ENCODE data around the gene DNM2.

DNA sequence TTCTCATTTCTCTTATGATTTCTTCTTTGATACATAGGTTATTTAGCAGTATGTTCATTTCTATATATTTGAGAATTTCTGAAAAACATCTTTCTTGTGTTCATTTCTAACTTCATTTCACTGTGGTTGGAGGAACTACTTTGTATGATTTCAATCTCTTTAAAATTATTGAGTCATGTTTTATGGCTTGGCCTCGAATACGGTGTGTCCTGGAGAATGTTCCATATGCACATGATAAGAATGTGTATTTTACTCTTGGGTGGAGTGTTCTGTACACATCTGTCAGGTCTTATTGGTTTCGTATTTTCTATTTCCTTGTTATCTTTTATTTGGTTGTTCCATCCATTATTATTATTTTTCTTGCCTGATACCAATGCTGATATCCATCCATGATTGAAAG lies 22.9 kb downstream of the DNM2 start:
- TF ChIP-seq, protein P1, sequence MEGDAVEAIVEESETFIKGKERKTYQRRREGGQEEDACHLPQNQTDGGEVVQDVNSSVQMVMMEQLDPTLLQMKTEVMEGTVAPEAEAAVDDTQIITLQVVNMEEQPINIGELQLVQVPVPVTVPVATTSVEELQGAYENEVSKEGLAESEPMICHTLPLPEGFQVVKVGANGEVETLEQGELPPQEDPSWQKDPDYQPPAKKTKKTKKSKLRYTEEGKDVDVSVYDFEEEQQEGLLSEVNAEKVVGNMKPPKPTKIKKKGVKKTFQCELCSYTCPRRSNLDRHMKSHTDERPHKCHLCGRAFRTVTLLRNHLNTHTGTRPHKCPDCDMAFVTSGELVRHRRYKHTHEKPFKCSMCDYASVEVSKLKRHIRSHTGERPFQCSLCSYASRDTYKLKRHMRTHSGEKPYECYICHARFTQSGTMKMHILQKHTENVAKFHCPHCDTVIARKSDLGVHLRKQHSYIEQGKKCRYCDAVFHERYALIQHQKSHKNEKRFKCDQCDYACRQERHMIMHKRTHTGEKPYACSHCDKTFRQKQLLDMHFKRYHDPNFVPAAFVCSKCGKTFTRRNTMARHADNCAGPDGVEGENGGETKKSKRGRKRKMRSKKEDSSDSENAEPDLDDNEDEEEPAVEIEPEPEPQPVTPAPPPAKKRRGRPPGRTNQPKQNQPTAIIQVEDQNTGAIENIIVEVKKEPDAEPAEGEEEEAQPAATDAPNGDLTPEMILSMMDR (IDR thresholded peaks at IDR 0.05): no peak
- TF ChIP-seq CREB1 (CRISPR knock-in tag; IDR thresholded peaks at IDR 0.05) (no peak), JAZF1 (CRISPR knock-in tag; IDR thresholded peaks at IDR 0.05) (no peak), TEAD4 (CRISPR knock-in tag; IDR thresholded peaks at IDR 0.05) (no peak)
- TF ChIP-seq, protein P2, sequence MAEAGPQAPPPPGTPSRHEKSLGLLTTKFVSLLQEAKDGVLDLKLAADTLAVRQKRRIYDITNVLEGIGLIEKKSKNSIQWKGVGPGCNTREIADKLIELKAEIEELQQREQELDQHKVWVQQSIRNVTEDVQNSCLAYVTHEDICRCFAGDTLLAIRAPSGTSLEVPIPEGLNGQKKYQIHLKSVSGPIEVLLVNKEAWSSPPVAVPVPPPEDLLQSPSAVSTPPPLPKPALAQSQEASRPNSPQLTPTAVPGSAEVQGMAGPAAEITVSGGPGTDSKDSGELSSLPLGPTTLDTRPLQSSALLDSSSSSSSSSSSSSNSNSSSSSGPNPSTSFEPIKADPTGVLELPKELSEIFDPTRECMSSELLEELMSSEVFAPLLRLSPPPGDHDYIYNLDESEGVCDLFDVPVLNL (CRISPR knock-in tag; IDR thresholded peaks at IDR 0.05; ENCODE audit: borderline replicate concordance, low read depth): no peak
- TF ChIP-seq, protein P3, sequence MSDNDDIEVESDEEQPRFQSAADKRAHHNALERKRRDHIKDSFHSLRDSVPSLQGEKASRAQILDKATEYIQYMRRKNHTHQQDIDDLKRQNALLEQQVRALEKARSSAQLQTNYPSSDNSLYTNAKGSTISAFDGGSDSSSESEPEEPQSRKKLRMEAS (CRISPR knock-in tag; IDR thresholded peaks at IDR 0.05): no peak
- TF ChIP-seq, protein P4, sequence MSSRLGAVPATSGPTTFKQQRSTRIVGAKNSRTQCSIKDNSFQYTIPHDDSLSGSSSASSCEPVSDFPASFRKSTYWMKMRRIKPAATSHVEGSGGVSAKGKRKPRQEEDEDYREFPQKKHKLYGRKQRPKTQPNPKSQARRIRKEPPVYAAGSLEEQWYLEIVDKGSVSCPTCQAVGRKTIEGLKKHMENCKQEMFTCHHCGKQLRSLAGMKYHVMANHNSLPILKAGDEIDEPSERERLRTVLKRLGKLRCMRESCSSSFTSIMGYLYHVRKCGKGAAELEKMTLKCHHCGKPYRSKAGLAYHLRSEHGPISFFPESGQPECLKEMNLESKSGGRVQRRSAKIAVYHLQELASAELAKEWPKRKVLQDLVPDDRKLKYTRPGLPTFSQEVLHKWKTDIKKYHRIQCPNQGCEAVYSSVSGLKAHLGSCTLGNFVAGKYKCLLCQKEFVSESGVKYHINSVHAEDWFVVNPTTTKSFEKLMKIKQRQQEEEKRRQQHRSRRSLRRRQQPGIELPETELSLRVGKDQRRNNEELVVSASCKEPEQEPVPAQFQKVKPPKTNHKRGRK (CRISPR knock-in tag; IDR thresholded peaks at IDR 0.05; ENCODE audit: borderline replicate concordance): no peak
- TF ChIP-seq, protein P5, sequence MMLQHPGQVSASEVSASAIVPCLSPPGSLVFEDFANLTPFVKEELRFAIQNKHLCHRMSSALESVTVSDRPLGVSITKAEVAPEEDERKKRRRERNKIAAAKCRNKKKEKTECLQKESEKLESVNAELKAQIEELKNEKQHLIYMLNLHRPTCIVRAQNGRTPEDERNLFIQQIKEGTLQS (CRISPR knock-in tag; conservative IDR thresholded peaks at IDR 0.05): no peak

Measured in WTC11 (cell line).